Osteoblast (primary cell): ENCODE results near the gene ORAI2. TPM values are rescaled to one million over a fixed set of nuclear protein-coding genes. Genes with fewer than 3 reads are reported as not detected.

Experiments used
- DNase-seq: peaks from one replicate; pipeline ENCODE4 v3.0.0; 2011; ENCODE audit warnings: low spot score, mixed read lengths; ENCODE audit not compliant: insufficient read length; ENCODE audit errors: missing footprints
- H2AFZ ChIP-seq: 2 replicates; pipeline ENCODE4 v1.6.0; 2011; ENCODE audit warnings: mild to moderate bottlenecking, low read length
- H3K27ac ChIP-seq: 2 replicates; pipeline ENCODE4 v1.5.1; 2011; ENCODE audit warnings: mild to moderate bottlenecking, low read depth, low read length, moderate library complexity
- H3K27me3 ChIP-seq: 2 replicates; pipeline ENCODE4 v1.6.0; 2012; ENCODE audit warnings: mild to moderate bottlenecking, control low read depth, inconsistent platforms, low read length, moderate library complexity; ENCODE audit not compliant: insufficient read depth
- H3K36me3 ChIP-seq: 2 replicates; pipeline ENCODE4 v1.5.1; 2011; ENCODE audit warnings: mild to moderate bottlenecking, low read length, control low read depth, moderate library complexity; ENCODE audit not compliant: insufficient read depth
- H3K4me1 ChIP-seq: 2 replicates; pipeline ENCODE4 v1.5.1; 2011; ENCODE audit warnings: mild to moderate bottlenecking, low read length, control low read depth, moderate library complexity; ENCODE audit not compliant: insufficient read depth
- H3K4me2 ChIP-seq: 2 replicates; pipeline ENCODE4 v1.6.0; 2011; ENCODE audit warnings: mild to moderate bottlenecking, low read length; ENCODE audit not compliant: insufficient read depth
- H3K4me3 ChIP-seq: fragments of 200-600 bp; sonication (generic); 3 replicates; pipeline ENCODE4 v1.5.1; 2012; ENCODE audit warnings: mild to moderate bottlenecking, low read length, inconsistent platforms; ENCODE audit not compliant: insufficient read depth
- H3K79me2 ChIP-seq: 2 replicates; pipeline ENCODE4 v1.6.0; 2012; ENCODE audit warnings: mild to moderate bottlenecking, low read length, control low read depth, inconsistent platforms; ENCODE audit not compliant: insufficient read depth
- H3K9me3 ChIP-seq: 2 replicates; pipeline ENCODE4 v1.5.1; 2011; ENCODE audit warnings: low read depth, low read length, control low read depth
- H4K20me1 ChIP-seq: 2 replicates; pipeline ENCODE4 v1.6.0; 2012; ENCODE audit warnings: mild to moderate bottlenecking, low read length, control low read depth; ENCODE audit not compliant: insufficient read depth
- total RNA-seq: library from RNA; depleted of rRNA; stranded (reverse); fragments of >200 nt; gene quantifications from 2 replicates; pipeline ENCODE4 v1.2.3, GENCODE V29; 2012
- TF ChIP-seq, protein P1 (sequence below): IDR thresholded peaks from 2 replicates; pipeline ENCODE4 v1.5.1; 2011; ENCODE audit warnings: mild to moderate bottlenecking, low read depth, low read length, moderate library complexity; ENCODE audit errors: extremely low read depth

The ORAI2 gene
- total RNA-seq, 1 donor = 44.2 TPM

DNA sequence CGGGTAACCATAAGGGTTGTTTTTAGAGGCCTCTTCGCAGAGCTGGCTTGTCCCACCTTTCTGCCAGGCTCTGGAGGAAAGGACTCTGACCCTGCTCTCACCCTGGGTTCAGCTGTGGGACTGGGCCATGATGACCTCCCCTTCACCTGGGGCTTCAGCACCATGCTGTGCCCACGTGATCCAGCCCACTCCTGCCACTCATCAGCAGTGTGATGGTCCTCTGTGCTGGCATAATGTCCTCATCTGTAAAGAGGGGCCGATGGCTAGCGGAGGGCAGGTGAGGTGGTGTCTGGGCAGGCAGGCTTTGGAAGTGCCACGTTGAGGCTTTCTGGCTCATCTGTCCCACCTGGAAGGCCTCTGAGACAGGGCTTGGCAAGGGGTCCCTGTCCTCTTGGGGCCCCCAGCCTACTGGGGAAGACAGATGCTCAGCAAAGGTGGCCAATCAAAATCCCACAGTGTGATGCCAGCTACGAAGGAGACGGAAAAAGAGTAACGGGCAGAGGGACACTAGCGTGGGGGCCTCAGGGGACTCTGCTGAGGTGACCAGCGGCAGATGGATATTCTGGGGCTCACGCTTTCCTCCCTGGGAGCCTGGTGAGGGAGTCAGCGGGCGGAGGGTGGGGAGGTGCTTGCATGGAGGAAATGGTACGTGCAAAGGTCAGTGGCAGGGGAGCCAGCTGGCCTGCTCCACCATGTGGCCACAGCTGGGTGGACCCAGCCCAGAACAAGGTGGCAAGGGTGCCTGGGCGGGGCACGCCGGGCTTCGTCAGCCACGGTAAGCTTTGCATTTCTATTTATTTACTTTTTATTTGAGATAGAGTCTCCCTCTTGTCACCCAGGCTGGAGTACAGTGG, 36.8 kb downstream of the ORAI2 start:
- Histone ChIP-seq H3K27me3 (no peaks in the 10 kb centered on the region), H3K79me2 (peaks cover 10% of the 10 kb centered on the region), H2AFZ (no peak overlapping the region), H3K4me1 (peaks cover 7% of the 10 kb centered on the region), H3K27ac (no peak overlapping the region), H3K4me3 (no peak overlapping the region), H3K4me2 (no peak overlapping the region), H3K36me3 (peaks cover 24% of the 10 kb centered on the region), H3K9me3 (no peaks in the 10 kb centered on the region), H4K20me1 (no peaks in the 10 kb centered on the region)
- TF ChIP-seq, protein P1, sequence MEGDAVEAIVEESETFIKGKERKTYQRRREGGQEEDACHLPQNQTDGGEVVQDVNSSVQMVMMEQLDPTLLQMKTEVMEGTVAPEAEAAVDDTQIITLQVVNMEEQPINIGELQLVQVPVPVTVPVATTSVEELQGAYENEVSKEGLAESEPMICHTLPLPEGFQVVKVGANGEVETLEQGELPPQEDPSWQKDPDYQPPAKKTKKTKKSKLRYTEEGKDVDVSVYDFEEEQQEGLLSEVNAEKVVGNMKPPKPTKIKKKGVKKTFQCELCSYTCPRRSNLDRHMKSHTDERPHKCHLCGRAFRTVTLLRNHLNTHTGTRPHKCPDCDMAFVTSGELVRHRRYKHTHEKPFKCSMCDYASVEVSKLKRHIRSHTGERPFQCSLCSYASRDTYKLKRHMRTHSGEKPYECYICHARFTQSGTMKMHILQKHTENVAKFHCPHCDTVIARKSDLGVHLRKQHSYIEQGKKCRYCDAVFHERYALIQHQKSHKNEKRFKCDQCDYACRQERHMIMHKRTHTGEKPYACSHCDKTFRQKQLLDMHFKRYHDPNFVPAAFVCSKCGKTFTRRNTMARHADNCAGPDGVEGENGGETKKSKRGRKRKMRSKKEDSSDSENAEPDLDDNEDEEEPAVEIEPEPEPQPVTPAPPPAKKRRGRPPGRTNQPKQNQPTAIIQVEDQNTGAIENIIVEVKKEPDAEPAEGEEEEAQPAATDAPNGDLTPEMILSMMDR = no peak
- peak; percentile 60 for DNase-seq

DNA sequence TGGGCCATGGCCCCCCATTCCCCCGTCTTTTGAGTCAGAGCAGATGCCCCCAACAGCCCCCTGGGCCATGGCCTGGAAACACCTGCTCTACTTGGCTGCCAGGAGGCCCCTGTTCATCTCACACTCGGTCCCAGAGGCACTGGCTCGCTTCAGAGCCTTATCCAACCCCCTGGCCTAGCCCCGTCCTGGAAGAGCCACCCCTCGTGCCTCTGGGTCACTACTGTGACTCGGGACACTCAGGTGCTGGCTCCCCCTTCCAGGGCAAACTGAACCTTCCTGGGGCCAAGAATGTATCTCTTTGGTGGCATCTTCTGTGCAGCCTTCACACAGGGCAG, 38.4 kb downstream of the ORAI2 start:
- no peaks in the 10 kb centered on the region for H3K4me1 ChIP-seq
- H3K27me3 ChIP-seq = no peaks in the 10 kb centered on the region
- H3K4me2 ChIP-seq = no peak overlapping the region
- H2AFZ ChIP-seq = no peak overlapping the region
- H4K20me1 ChIP-seq = no peaks in the 10 kb centered on the region
- TF ChIP-seq, protein P1 = no peak
- no peak overlapping the region for H3K27ac ChIP-seq
- peaks cover 3% of the 10 kb centered on the region for H3K79me2 ChIP-seq
- H3K9me3 ChIP-seq = no peaks in the 10 kb centered on the region
- H3K4me3 ChIP-seq = no peak overlapping the region
- H3K36me3 ChIP-seq = peaks cover 24% of the 10 kb centered on the region
- no peak for DNase-seq

DNA sequence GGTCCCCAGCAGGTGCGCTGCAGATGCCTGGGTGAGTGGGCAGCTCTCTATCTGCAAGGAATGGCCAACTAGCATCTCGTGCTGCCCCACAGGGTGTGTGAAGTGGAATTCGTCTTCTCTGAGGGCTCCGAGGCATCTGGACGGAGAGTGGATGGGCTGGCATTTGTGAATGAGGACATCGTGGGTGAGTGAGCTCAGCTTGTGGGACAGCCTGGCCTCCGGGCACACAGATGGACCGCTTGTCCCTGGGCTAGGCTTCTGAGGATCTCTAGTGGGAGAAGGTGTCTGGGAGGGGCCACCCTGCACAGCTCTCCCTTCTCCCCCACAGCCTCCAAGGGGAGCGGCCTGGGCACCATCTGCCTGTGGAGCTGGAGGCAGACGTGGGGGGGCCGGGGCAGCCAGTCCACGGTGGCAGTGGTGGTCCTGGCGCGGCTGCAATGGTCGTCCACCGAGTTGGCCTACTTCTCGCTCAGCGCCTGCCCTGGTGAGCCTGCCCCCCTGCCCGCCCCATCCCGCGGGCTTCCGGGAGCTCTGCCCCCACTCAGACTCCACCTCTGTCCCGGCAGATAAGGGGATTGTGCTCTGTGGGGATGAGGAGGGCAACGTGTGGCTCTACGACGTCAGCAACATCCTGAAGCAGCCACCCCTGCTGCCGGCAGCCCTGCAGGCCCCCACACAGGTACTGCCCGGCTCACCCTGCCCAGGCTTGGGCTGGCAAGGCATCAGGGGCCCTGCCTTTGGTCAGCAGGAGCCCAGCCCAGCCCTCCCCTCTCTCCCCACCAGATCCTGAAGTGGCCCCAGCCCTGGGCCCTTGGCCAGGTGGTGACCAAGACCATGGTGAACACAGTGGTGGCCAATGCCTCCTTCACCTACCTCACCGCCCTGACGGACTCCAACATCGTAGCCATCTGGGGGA, 39.0 kb downstream of the ORAI2 start:
- Histone ChIP-seq H2AFZ (no peak overlapping the region), H3K27me3 (no peaks in the 10 kb centered on the region), H3K79me2 (peaks cover 3% of the 10 kb centered on the region), H3K4me1 (no peaks in the 10 kb centered on the region), H4K20me1 (no peaks in the 10 kb centered on the region), H3K27ac (no peak overlapping the region), H3K4me3 (no peak overlapping the region), H3K9me3 (no peaks in the 10 kb centered on the region), H3K4me2 (no peak overlapping the region), H3K36me3 (peaks cover 24% of the 10 kb centered on the region)
- DNase-seq = peak; percentile 80
- TF ChIP-seq, protein P1 = no peak
